GM20431 (cell line): ENCODE measurements around the gene HIP1.
"Not testable (repeated sequence)": the region's sequence is repeated elsewhere in the genome, so short reads cannot be mapped to it uniquely, and the experiment has no call there.

Source experiments
- in situ Hi-C: fragments of 300-500 bp; cut with MseI, MboI; formaldehyde crosslinking; loops from one replicate; pipeline ENCODE4 v1.15.0; 2020; ENCODE audit warnings: low sequenced_read_pairs; ENCODE audit not compliant: unreplicated experiment

HIP1 gene

GRCh38 chr7:75591467-75592255 lies 147.1 kb downstream of the HIP1 start:
- in situ Hi-C loops = no loop called here

DNA sequence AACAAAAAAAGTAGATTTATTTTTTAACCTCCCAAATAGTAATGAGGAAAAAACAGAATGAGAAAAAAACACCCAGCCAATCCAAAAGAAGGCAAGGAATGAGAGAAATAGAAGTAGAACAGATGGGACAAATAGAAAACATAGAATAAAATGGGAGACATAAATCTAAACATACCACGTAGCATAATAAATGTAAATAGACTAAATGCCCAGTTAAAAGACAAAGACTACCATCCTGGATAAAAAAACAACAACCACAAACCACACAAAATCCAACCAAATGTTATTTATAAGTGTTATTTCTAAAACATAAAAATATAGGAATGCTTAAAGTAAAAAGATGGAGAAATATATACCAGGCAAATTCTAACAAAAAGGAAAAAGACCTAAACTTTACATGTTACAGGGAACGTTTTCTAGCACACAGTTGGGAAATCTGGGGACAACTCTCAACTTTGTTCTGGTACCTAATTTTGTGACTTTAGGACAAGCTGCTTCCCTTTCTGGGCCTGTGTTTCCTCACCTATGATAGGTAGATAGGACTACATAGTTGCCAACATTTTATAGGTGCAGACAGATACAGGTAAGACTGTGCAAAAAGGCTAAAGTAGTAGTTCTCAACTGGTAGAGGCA lies 148.3 kb downstream of the HIP1 start:
- in situ Hi-C loops = no loop called here

GRCh38 chr7:75584354-75584753 lies 154.4 kb downstream of the HIP1 start:
- in situ Hi-C loops = no loop called here

GRCh38 chr7:75583255-75583654 lies 155.5 kb downstream of the HIP1 start:
- in situ Hi-C loops = no loop called here

DNA sequence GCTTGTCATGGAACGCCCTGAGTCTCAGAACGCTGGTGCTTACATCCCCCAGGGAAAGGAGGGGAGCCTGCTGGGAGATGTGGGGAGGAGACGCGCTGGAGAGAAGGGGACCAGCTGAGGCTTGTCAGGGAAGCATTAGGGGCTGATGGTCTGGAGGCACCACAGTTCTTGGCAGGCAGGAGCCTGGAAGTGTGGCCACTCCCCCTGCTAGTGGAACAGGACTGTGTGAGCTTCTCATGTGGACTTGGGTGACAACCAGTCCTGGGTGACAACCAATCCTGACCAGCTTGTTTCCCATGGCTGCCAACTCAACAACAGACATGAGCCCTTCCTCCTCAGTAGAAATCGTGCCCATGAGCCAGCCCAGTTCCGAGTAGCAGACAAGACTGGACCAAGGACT lies 158.8 kb downstream of the HIP1 start:
- in situ Hi-C loops = no loop called here

- in situ Hi-C loops = no loop called here
Measured at GRCh38 chr7:75578081-75578480, 160.7 kb downstream of the HIP1 start.

DNA sequence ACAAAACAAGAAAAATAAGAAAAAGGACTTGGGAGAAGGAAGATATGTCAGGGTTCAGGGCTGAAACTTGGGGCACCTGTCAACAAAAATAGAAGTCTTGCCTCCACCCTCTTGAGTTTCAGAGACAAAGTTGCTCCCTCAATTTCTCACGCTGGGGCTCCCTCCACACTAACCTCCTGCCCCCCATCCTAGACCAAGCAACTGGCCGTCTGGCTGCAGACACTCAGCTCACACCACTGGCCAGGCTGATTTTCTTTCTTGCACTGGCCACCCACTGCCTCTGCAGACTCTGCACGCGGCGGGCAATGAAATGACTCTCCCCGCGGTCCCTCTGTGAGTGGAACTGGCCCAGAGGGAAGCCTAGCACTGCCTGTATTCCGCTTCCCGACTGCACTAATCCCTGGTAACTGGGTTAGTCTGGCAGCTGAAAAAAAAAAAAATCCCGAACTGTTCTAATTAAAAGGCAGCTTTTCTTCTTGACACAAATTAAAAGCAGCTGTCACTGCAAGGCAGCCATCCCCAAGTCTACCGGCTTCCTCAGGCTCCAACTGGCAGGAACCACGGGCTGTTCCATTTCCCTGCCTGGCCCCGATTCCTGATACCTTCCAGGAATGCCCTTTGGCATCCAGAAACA lies 163.1 kb downstream of the HIP1 start:
- in situ Hi-C loops = no loop called here

DNA sequence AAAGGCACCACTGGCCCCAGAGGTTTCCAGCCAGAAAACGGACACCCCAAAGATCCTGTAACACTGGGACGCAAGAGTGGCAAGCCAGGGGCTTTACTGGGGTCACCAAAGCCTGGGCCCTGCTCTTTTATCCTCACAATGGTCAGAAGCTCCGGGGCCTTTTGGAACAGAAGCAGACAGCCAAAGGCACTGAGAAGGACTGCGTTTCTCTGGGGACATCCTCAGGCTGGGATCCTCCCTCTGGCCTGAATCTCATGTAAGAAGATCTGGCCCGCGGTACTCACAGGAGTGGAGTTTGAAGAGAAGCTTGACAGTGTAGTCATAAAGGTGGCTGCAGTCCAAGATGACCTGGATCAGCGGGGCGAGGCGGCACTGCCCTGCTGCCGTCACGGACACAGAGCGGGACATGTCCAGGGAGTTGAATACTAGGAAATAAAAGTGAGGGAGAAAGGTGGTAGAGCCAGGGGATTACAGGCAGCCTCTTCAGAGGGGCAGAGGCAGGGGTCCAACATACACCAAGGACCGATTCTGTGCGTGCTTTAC lies 165.2 kb downstream of the HIP1 start:
- in situ Hi-C loops = no loop called here

GRCh38 chr7:75572814-75573213 lies 165.9 kb downstream of the HIP1 start:
- in situ Hi-C loops = no loop called here

DNA sequence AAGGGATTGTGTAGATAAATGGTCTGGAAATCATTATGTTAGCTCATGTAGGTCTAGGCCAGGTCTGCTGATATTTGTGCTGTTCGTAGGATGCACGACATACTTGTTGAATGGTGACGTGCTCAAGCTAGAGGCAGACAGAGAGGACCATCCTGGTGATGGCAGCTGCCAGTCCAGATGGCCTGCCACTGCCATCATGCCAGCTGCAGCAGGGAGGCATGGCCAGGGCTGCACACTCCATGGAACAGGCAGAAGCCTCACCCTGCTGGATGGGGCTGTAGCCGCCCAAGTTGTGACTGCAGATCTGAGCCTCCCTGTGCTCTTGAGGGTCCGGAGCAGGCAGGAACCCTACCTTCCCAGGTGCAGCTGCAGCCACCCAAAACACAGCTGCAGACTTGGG lies 166.3 kb downstream of the HIP1 start:
- in situ Hi-C loops = no loop called here

- in situ Hi-C loops = no loop called here
Measured at GRCh38 chr7:75571209-75571608, 167.5 kb downstream of the HIP1 start.

- in situ Hi-C loops = not testable (repeated sequence)
Measured at GRCh38 chr7:75569629-75570282, 169.0 kb downstream of the HIP1 start.

GRCh38 chr7:75567948-75568595 lies 170.7 kb downstream of the HIP1 start:
- in situ Hi-C loops = no loop called here

DNA sequence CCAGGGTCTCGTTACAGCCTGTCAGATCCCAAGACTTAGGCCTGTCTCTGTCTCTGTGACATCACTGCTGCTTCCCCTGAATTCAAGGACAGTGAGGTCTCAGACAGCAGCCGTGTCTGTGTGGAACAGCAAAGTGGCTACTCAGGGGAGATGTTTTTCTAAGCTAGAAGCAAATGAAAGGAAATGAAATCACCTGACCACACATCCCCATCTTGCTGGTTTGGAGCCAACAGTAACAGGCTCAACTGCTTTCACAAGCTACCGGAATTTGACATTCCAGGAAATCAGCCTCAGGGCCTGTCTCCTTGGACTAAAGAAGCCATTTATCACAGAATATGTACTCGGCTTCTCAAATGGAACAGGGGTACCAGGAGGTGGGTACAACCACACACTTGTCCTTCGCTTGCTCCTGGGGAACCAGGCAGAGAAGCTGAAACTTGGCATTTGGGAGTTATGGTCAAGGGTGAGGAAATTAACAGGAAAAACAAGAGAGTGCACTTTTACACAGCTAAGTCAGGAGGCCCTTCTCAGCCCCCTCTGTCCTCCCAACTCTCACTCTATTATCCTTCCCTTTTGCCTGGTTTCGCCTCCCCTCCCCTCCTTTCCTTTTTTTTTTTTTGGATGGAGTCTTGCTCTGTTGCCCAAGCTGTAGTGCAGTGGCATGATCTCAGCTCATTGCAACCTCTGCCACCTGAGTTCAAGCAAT lies 173.5 kb downstream of the HIP1 start:
- in situ Hi-C loops = no loop called here

DNA sequence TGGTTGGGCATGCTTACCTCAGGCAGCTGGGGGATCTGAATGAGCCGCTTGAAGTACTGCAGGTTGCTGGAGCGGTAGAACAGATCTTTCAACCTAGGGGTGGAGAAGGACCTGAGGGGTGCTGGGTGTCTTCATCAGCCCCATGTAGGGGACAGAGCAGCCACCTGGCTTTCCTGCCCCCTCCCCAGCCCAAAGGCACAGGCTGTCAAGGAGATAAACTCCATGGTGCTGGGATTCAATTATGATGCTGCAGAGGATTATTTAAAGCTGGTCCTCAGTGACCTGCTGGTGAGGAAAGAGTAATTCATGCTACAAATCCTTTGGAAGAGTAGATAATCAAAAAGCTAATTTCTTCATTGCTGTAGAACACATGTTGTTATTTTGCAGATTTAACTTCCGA lies 175.6 kb downstream of the HIP1 start:
- in situ Hi-C loops = no loop called here

DNA sequence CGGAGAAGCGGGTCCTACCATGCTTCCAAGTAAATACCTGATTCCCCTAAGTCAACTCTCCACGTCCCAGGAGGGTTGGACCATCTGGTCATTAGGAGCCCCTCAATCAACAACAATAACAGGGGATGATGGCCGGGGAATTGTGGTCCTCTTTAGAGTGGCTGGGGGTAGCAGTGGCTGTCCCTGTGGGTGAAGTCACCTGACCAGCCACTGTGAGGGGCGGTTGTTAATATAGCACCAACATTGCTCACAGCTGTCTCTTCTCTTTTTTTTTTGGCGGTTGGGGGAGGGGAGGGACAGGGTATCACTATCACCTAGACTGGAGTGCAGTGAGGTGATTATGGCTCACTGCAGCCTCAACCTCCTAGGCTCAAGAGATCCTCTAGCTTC lies 178.8 kb downstream of the HIP1 start:
- in situ Hi-C loops = no loop called here

- in situ Hi-C loops = no loop called here
Measured at GRCh38 chr7:75559355-75559975, 179.3 kb downstream of the HIP1 start.

GRCh38 chr7:75556835-75557234 lies 181.9 kb downstream of the HIP1 start:
- in situ Hi-C loops = not testable (repeated sequence)

DNA sequence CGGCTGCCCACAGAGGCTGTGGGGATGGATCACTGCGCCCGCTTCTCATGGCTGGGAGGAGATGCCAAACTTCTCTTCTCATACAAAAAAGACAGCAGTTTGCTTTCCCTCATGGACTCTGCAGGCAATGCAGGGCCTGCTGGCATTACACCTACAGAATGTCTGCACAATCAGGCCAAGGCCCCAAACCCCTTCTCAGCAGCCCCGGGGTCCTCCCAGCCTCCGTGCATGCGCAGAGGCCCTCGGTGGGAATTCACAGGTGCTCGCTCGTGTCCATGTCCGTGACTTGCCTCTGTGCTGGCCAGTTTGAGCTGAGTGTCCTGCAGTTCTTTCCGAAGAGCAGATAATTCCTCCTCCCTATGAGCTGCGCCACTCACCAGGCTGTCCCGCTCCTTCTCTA lies 183.0 kb downstream of the HIP1 start:
- in situ Hi-C loops = no loop called here
